Lower leg skin (tissue), 4 donors: ENCODE measurements around the gene ICA1. TPM values are rescaled to one million over a fixed set of nuclear protein-coding genes. Genes with fewer than 3 reads are reported as not detected.

Experiments
- DNase-seq, 2 donors: peaks; one replicate each; pipeline ENCODE4 v3.0.0-alpha.2; 2019; ENCODE audit warnings: low spot score in 2 of 2
- H3K4me3 ChIP-seq: fragments of 200-600 bp; sonication (generic); 2 replicates; pipeline ENCODE4 v1.5.1; 2017; ENCODE audit warnings: mild to moderate bottlenecking, low read depth; ENCODE audit not compliant: poor library complexity, severe bottlenecking
- POLR2A ChIP-seq, 2 donors: fragments of 450-650 bp; IDR thresholded peaks; one replicate each; pipeline ENCODE4 v1.6.1; 2016 to 2017; ENCODE audit warnings: antibody characterized with exemption in 2 of 2, mild to moderate bottlenecking in 1 of 2, moderate library complexity in 1 of 2
- WGBS, 2 donors: methylation state at CpG; one replicate each; pipeline ENCODE4 v1.1.5; 2018; 5-methylcytosine and 5-hydroxymethylcytosine counted together
- intact Hi-C: fragments of 100-400 bp; cut with DNase I; formaldehyde crosslinking; loops from one replicate; pipeline ENCODE4 v1.15.0; 2023; ENCODE audit warnings: low total_unique reads
- total RNA-seq, 4 donors: library from RNA; depleted of rRNA; stranded (reverse); fragments of >200 nt; gene quantifications; one replicate each; pipeline ENCODE4 v1.1.0, GENCODE V29; 2016
- TF ChIP-seq, protein P1 (sequence below), 3 donors: fragments of 450-650 bp; IDR thresholded peaks; one replicate each; pipeline ENCODE4 v1.5.1; 2016; ENCODE audit warnings: antibody characterized with exemption in 3 of 3, mild to moderate bottlenecking in 3 of 3, moderate library complexity in 2 of 3

The ICA1 gene
- total RNA-seq, 4 donors from 2014 or later, result 12.8 to 33.6 (median 18.4) TPM

- intact Hi-C loops, result no loop called here
- no peak for DNase-seq
- TF ChIP-seq, protein P1, sequence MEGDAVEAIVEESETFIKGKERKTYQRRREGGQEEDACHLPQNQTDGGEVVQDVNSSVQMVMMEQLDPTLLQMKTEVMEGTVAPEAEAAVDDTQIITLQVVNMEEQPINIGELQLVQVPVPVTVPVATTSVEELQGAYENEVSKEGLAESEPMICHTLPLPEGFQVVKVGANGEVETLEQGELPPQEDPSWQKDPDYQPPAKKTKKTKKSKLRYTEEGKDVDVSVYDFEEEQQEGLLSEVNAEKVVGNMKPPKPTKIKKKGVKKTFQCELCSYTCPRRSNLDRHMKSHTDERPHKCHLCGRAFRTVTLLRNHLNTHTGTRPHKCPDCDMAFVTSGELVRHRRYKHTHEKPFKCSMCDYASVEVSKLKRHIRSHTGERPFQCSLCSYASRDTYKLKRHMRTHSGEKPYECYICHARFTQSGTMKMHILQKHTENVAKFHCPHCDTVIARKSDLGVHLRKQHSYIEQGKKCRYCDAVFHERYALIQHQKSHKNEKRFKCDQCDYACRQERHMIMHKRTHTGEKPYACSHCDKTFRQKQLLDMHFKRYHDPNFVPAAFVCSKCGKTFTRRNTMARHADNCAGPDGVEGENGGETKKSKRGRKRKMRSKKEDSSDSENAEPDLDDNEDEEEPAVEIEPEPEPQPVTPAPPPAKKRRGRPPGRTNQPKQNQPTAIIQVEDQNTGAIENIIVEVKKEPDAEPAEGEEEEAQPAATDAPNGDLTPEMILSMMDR (IDR thresholded peaks at IDR 0.05), result no peak
- no peak for TF ChIP-seq POLR2A (IDR thresholded peaks at IDR 0.05)
- no peak overlapping the region for H3K4me3 ChIP-seq
- WGBS, 2 donors, result 81 to 86% methylated on average over 12 of the region's 12 CpGs
These were observed 133.3 kb downstream of the ICA1 start for GRCh38 chr7:8128449-8129317.

DNA sequence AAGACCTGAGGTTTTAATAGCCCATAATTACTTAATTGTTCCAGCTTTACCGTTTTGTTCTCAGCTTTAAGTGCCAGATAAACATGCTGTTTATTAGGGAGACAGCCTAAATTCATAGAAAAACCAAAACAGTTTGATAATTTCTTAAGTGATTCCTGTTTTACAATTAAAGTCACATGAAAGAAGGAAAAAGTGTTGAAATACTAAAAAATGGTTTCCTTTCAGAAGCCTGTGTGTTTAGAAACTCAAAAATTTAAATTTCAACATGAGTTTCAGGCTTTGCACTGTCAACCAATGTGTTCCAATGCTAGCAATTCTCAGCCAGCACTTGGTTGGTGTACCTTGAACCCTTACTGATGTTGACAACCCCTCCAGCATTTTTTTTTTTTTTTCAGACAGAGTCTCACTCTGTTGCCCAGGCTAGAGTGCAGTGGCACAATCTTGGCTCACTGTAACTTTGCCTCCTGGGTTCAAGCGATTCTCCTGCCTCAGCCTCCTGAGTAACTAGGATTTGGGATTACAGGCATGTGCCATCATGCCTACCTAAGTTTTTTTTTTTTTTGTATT lies 135.3 kb downstream of the ICA1 start:
- no peak overlapping the region for H3K4me3 ChIP-seq
- 71 to 72% methylated on average over 2 of the region's 2 CpGs for WGBS, 2 donors
- no peak for DNase-seq
- TF ChIP-seq, protein P1 (IDR thresholded peaks at IDR 0.05), result no peak
- TF ChIP-seq POLR2A (IDR thresholded peaks at IDR 0.05), result no peak
- intact Hi-C loops, result no loop called here

GRCh38 chr7:8125680-8126444 lies 136.1 kb downstream of the ICA1 start:
- no peak for DNase-seq
- intact Hi-C loops, result no loop called here
- WGBS, 2 donors, result 66 to 67% methylated on average over 7 to 8 of the region's 8 CpGs
- no peak overlapping the region for H3K4me3 ChIP-seq
- TF ChIP-seq, protein P1 (IDR thresholded peaks at IDR 0.05), result no peak
- no peak for TF ChIP-seq POLR2A (IDR thresholded peaks at IDR 0.05)

GRCh38 chr7:8121243-8121642 lies 140.7 kb downstream of the ICA1 start:
- TF ChIP-seq POLR2A (IDR thresholded peaks at IDR 0.05), result no peak
- TF ChIP-seq, protein P1 (IDR thresholded peaks at IDR 0.05), result no peak
- DNase-seq, result no peak
- intact Hi-C loops, result no loop called here
- H3K4me3 ChIP-seq, result no peak overlapping the region
- WGBS, 2 donors, result 82 to 89% methylated on average over 3 of the region's 3 CpGs

- no peak overlapping the region for H3K4me3 ChIP-seq
- WGBS, 2 donors, result 74 to 81% methylated on average over 12 of the region's 12 CpGs
- TF ChIP-seq, protein P1 (IDR thresholded peaks at IDR 0.05), result no peak
- no peak for TF ChIP-seq POLR2A (IDR thresholded peaks at IDR 0.05)
- intact Hi-C loops, result no loop called here
- no peak for DNase-seq
These were observed 141.4 kb downstream of the ICA1 start for GRCh38 chr7:8120390-8121058.
